GM12892 (cell line): ENCODE data around the gene TSC22D1.

ENCODE experiments used
- POLR2A ChIP-seq: IDR thresholded peaks from 2 replicates; pipeline ENCODE4 v1.6.1; 2011; ENCODE audit warnings: low read depth, low read length, control low read depth
- POLR2AphosphoS5 ChIP-seq: IDR thresholded peaks from 2 replicates; pipeline ENCODE4 v1.6.1; 2011; ENCODE audit warnings: low read depth, low read length, control low read depth
- TAF1 ChIP-seq: IDR thresholded peaks from 2 replicates; pipeline ENCODE4 v1.6.1; 2011; ENCODE audit warnings: low read depth, mild to moderate bottlenecking, control low read depth, low read length, borderline replicate concordance

- TF ChIP-seq POLR2A (no peak), TAF1 (no peak), POLR2AphosphoS5 (no peak)
Measured at GRCh38 chr13:44549476-44549875, 26.7 kb downstream of the TSC22D1 start.
